NCI-H2107 treated with DMSO at 0.1 percent for 48 hours (cell line): ENCODE data around the gene ALDH7A1.
"Not testable (repeated sequence)": the region's sequence is repeated elsewhere in the genome, so short reads cannot be mapped to it uniquely, and the experiment has no call there.

Experiments used
- DNase-seq: peaks from one replicate; lab custom pipeline; 2025; ENCODE audit not compliant: unreplicated experiment; lab: John Stamatoyannopoulos, UW

Gene ALDH7A1

DNA sequence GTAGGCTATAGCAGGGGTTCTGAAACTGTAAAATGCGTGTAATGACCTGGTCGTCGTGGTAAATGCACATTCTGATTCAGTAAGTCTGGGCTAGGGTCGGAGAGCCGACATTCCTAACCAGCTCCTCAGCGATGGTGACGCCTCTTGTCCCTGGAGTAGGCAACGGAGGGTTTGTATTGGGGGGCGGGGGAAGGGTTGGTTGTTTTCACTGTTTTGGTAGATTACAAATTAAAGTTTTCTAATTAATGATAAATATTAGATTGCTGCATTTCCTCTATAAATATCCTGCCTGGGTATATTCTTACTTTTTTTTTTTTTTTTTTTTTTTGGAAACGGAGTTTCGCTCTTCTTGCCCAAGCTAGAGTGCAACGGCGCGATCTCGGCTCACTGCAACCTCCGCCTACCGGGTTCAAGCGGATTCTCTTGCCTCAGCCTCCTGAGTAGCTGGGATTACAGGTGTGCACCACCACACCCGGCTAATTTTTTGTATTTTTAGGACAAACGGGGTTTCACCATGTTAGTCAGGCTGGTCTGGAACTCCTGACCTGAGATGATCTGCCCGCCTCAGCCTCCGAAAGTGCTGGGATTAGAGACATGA lies 566 bp upstream of the ALDH7A1 start:
- DNase-seq: no peak

DNA sequence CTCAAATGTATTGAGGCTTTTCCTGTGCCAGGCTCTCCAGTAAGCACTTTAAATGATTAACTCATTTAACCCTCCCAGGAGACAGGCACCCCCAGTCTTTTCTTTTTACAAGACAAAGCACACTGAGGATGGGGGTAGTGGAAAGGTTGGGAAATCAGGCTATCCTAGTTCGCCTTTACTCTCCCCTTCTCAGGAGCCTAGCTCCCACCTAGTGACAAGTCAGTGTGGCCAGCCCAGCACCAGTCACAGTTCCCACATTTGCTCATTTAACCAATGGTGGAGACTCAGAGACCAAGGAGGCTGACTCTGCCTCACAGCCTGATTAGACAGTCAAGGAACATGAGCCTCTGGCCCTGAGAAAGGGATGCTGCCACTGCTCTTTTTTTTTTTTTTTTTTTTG lies 3.5 kb downstream of the ALDH7A1 start:
- no peak for DNase-seq

DNA sequence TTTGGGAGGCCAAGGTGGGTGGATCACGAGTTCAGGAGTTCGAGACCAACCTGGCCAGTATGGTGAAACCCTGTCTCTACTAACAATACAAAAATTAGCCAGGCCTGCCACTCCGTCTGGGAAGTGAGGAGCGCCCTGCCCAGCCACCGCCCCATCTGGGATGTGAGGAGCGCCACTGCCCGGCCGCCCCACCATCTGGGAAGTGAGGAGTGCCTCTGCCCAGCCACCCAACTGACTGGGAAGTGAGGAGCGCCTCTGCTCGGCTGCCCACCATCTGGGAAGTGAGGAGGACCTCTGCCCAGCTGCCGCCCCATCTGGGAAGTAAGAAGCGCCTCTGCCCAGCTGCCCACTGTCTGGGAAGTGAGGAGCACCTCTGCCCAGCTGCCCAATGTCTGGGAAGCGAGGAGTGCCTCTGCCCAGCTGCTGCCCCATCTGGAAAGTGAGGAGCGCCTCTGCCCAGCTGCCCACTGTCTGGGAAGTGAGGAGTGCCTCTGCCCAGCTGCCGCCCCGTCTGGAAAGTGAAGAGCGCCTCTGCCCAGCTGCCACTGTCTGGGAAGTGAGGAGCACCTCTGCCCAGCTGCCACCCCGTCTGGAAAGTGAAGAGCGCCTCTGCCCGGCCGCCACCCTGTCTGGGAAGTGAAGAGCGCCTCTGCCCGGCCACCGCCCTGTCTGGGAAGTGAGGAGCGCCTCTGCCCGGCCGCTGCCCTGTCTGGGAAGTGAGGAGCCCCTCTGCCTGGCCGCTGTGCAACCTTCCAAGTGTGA lies 5.3 kb downstream of the ALDH7A1 start:
- no peak for DNase-seq

DNA sequence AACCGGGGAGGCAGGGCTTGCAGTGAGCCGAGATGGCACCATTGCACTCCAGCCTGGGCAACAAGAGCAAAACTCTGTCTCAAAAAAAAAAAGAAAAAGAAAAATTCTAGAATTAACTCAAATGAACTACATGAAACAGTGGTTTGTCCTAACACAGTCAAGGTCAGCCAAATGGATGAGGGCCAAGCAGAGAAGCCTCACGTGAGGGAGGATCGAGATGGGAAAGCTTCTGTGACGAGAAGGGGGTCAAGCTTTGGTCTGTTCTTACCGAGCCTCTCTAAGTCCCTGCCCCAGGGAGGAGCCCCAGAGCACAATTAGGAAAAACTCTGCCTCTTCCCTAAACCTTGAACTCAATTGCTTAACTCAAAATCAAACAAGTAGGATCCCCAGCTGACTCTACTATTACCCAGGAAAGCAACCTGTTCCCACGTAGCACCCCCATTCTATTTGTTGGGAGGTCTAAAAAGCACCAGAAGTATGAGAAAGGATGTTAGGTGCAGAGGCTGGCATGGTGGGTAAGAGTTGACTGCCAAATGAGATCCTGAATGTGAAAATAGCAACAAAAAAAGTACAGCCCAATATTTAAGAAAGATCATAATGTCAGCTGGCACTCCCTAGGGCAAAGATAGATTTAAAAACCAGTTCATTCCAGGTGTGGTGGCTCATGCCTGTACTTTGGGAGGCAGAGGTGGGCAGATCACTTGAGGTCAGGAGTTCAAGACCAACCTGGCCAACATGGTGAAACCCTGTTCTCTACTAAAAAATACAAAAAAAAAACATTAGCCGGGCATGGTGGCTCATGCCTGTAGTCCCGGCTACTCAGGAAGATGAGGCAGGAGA lies 7.2 kb downstream of the ALDH7A1 start:
- DNase-seq: no peak

DNA sequence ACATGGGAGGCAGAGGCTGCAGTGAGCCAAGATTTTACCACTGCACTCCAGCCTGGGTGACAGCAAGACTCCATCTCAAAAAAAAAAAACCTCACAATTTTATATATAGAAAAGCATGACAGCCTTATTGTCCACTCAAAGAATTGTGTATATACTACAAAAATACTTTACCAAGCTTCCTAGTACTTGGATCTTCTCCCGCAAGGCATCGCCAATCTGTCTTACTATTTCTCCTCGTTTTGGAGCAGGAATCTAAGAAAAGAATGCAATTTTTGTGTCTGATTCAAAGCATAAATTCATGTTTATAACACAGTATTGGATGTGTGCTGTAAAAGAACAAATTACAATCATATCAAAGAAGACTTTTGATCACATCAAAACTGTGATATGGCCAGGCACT lies 11.3 kb downstream of the ALDH7A1 start:
- DNase-seq: no peak

DNA sequence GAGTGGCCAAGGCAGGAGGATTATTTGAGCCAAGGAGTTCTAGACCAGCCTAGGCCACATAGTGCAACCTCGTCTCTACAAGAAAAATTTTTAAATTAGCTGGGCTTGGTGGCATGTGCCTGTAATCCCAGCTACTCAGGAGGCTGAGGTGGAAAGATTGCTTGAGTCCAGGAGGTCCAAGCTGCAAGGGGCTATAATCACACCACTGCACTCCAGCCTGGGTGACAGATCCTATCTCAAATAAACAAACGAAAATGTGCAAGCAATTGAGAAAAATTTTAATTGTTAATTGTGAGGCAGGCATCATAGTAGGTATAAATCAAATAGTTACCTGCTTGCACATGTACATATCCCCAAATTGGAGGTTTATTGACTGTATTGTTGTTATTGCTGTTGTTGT lies 15.3 kb downstream of the ALDH7A1 start:
- no peak for DNase-seq

DNA sequence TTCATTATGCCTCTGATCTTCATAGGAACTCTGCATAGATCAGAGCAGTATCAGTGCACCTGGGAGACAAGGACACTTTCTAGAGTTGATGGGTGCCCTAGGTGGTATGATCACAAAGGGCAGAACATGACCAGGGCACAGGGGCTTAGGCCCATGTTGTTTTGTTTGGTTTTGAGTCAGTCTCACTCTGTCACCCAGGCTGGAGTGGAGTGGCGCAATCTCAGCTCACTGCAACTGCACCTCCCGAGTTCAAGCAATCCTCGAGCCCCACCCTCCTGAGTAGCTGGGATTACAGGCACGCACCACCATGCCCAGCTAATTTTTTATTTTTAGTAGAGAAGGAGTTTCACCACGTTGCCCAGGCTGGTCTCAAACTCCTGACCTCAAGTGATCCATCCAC lies 17.6 kb downstream of the ALDH7A1 start:
- DNase-seq: no peak

DNA sequence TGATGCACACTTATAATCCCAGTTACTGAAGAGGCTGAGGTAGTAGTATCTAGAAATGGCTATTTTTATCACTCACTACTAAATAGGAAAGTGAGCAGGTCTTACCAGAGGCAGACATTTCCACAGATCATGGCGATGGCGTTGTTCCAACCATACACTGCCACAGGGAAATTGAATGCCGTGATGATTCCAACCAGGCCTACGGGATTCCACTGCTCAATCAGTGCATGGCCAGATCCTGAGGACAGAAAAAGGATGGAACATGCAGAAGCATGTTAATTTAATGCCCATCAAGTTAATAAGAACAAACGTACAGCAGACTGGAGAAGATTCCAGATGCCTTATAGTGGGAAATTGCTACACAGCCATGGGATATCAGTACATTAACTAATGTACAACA lies 18.0 kb downstream of the ALDH7A1 start:
- no peak for DNase-seq

DNA sequence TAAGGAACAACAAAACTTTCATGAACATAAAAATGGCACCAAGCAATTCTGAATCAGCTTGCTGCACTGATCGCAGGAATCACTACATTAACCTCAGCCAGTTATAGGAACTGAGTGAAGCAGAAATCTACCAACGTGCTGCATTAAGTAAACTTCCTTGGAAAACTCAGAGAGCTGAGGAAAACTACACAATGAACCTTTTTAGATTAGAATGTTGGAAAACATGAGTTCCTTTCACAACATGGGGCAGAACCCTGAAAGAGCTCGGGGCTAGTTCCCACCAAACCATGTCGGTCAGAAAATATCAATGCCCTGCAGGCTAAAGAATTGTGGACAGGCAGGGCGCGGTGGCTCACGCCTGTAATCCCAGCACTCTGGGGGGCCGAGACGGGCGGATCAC lies 19.4 kb downstream of the ALDH7A1 start:
- DNase-seq: no peak

DNA sequence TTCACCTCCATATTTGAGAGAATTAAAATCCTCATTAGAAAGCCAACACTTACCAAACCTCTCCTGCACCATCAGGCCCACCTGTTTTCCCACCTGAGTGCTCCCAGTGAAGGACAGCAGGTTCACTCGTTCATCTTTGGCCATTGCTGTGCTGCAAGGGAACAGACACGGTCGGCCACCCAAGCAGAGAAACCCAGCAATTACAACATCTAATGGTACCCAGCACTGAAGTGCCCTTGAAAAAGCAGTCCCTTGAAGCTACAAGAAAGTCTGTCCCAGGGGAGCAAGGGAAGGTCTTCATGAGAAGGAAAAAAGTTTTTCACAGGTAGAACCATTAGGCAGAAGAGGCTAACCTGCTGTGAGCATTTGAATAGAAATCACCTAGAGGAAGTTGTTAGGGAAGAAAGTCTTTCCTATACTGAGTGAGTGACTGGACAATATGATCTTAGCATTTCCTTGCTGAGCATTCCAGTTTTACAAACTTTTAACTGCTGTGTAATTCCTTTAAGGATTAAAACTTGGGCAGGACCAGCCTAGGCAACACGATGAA lies 26.7 kb downstream of the ALDH7A1 start:
- DNase-seq: no peak

DNA sequence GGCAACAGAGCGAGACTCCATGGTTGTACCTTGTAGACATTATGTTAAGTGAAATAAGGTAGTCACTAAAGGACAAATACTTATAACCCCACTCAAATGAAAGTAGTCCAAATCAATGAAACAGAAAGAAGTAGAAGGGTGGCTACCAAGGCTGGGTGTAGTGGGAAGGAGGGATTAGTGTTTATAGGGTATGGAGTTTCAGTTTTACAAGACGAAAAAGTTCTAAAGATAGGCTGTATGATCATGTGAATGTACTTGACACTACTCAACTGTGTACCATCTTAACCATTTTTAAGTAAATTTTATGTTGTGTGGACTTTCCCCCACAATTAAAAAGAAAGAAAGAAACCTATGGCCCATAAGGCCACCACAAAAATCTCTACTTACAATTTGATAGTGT lies 32.2 kb downstream of the ALDH7A1 start:
- no peak for DNase-seq

DNA sequence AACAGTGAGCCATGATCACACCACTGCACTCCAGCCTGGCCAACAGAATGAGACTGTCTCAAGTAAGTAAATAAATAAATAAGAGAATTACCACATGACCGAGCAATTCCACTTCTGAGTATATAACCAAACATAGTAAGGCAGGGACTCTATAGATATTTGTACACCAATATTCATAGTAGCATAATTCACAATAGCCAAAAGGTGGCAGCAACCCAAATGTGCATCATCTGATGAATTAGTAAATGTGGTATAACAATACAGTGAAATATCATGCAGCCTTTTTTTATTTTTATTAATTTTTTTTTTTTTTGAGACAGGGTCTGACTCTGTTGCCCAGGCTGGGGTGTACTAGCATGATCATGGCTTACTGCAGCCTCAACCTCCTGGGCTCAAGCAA lies 33.1 kb downstream of the ALDH7A1 start:
- DNase-seq: no peak

DNA sequence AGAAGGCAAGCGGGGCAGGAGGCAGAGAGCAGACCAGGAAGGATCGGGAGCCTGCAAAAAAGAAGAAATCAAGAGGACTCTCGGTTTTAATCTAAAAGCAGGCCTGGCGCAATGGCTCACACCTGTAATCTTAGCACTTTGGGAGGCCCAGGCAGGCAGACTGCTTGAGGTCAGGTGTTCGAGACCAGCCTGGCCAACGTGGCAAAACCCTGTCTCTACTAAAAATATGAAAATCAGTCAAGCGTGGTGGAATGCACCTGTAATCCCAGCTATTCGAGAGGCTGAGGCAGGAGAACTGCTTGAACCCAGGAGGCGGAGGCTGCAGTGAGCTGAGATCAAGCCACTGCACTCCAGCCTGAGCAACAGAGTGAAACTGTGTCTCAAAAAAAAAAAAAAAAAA lies 39.9 kb downstream of the ALDH7A1 start:
- DNase-seq: not testable (repeated sequence)

DNA sequence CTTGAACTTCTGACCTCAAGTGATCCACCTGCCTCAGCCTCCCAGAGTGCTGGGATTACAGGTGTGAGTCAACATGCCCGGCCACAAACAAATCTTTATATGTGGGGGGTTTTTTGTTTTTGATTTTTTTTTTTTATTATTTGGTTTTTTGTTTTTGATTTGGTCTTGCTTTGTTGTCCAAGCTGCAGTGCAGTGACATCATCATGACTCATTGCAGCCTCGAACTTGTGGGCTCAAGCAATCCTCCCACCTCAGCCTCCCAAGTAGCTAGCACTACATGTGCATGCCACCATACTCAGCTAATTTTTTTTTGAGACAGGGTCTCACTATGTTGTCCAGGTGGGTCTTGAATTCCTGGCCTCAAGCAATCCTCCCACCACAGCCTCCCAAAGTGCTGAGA lies 42.4 kb downstream of the ALDH7A1 start:
- no peak for DNase-seq

DNA sequence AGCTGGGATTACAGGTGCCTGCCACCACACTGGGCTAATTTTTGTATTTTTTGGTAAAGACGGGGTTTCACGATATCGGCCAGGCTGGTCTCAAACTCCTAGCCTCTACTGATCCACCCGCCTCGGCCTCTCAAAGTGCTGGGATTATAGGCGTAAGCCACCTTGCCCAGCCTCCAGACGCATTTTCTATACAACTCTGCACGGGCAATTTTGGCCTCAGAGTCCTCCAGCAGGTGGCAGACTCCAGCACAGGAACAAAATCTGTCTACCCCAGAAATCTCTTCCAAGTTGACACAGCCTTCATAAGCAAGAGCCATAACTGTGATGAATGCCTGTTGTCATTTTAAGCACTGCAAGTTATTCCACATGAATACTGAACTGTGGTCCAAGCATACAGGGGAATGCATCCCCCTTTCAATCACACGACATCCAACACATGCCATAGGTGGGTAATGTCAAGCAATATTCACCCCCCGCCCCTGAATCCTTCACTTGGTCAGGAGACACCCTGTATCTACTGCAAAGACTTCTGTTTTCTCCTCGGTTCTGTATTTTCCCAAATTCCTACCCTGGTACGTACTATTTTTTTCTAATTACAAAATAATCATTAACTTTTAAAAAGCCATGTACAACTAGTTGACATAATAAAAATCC lies 50.8 kb downstream of the ALDH7A1 start:
- no peak for DNase-seq

DNA sequence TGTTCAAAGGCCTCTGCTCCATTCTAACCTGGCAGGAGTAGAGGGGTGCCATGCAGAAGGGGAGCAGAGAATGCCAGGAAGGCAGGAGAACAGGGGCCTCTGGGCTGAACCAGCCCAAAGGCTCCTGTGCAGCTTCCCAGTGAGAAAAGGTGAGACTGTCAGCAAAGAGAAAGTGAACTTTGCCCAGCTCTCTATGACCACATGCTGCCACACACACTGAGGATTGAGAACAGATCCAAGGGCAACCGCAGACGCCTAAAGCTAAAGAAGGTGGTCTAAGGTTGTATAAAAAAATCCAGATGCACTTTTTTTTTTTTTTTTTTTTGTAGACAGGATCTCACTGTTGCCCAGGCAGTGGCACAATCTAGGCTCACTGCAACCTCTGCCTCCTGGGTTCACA lies 51.4 kb downstream of the ALDH7A1 start:
- no peak for DNase-seq

DNA sequence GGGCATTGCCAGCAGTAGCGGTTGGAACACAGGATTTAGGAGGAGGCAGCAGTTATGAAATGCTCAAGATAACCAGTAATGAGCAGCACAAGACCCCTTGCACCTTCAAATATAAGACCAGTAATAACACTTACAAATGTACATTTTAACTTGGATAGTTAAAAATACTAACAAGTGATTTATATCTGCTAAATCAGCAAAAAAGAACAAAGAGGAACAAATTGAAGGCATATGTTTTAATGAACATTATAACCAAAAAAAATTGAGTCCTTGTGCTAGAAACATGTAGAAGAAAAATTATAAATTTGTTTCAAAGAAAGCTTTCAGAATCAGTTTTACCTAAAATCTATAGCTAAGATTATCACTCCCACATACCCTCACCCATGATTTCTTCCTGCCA lies 52.0 kb downstream of the ALDH7A1 start:
- DNase-seq: no peak

DNA sequence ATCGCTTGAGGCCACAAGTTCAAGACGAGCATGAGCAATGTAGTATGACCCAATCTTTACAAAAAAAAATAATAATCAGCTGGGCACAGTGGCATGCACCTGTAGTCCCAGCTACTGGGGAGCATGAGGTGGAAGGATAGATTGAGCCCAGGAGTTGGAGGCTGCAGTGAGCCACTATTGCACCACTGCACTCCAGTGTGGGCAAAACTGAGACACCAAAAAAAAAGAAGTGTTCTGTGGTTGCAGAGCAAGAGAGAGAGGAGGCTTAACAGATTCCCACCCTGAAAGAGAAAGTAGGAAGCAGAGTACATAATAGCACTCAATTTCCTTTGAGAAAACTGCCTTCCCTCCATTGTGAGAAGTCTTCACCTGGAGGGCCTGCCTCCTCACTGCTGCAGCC lies 52.6 kb downstream of the ALDH7A1 start:
- DNase-seq: no peak

DNA sequence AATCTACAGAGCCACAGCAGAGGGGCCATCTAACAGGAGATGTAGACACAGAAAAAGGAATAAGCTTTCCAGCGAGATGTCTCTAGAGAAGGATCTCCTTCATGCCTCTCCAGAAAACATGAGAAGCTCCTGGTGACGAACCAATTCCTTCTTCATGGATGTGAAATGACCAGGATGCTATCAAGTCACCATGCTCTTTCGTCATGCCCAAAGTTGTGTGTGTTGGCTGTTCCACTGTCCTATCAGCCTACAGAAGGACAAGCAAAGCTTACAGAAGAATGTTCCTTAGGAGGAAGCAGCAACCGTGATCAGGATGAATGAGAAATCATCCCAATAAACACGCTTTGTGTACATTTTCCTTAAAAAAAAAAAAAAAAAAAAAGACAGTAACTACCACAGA lies 54.4 kb downstream of the ALDH7A1 start:
- no peak for DNase-seq

DNA sequence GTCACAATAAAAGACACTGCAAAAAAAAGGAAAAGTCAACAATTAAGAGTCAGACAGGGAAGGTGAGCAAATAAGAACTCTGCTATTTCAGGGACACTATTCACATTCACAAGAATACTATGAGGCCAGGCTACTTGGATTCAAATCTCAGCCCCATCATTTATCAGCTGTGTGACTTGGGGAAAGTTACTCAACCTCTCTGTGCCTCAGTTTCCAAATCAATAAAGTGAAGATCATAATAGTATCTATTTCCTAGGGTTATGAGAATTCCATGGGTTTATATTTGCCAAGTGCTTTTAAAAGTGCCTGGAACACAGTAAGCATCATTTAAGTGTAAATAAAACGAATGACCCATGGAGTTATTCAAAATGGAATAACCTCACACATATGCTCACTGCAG lies 56.4 kb downstream of the ALDH7A1 start:
- DNase-seq: no peak

DNA sequence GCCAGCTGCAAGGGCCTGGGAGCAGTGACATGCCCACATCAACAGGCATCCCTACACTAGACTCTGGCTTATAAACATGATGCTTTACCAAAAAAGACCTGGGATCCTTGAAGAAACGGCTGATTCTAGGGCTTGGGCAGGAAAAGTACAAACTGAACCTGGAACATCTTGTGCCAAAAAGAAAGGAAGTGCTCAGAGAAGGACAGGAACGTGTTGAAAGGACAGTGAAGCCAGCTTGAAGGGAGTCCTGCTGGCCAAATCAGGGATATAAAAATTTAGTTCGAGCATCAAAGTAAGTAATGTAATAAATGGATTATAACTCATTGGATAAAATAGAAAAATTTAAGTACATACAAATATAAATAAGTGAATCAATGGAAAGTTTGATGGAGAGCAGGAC lies 58.1 kb downstream of the ALDH7A1 start:
- no peak for DNase-seq
